ENCODE results near the gene GABARAP.

DNA sequence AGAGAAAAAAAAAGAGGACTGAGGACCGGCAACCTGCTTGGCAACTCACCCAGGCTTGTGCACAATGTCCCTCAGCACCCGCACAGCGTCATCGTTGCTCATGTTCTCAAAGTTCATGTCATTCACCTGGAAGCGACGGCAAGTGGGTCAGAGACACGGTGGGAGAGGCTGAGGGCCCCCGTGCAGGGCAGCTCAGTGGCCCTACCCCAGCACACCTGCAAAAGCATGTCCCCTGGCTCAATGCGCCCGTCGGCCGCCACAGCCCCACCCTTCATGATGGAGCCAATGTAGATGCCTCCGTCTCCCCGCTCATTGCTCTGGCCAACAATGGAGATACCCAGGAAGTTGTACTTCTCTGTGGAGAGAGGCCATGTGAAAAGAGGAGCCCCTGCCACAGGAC, 13.3 kb downstream of the GABARAP start:
- no peak for TF ChIP-seq POLR2A (IDR thresholded peaks at IDR 0.05; ENCODE audit: low read length)
- no peak for TF ChIP-seq GATA1 (IDR thresholded peaks at IDR 0.05; ENCODE audit: low read depth, low read length)

Data from erythroblast (primary cell).